HepG2 (cell line): Measurements from ENCODE around the gene ZMYND10. TPM values are rescaled to one million over a fixed set of nuclear protein-coding genes. Genes with fewer than 3 reads are reported as not detected.

Source experiments
- ATF1 ChIP-seq: IDR thresholded peaks from 2 replicates; pipeline ENCODE4 v1.6.1; 2016; ENCODE audit warnings: mild to moderate bottlenecking, control low read depth
- CHD2 ChIP-seq: IDR thresholded peaks from 2 replicates; pipeline ENCODE4 v1.6.1; 2011; ENCODE audit warnings: low read depth, low read length, improper control_type of control experiment
- FOSL2 ChIP-seq: sonication (generic); formaldehyde crosslinking; IDR thresholded peaks from 2 replicates; pipeline ENCODE4 v1.4.0; 2020; ENCODE audit warnings: missing genetic modification reagents
- HES4 ChIP-seq: sonication (generic); formaldehyde crosslinking; IDR thresholded peaks from 2 replicates; pipeline ENCODE4 v1.9.0; 2021; ENCODE audit warnings: mild to moderate bottlenecking, missing genetic modification reagents, borderline replicate concordance
- ISL2 ChIP-seq: sonication (generic); formaldehyde crosslinking; IDR thresholded peaks from 2 replicates; pipeline ENCODE4 v1.5.0; 2020; ENCODE audit warnings: missing genetic modification reagents
- KLF11 ChIP-seq: IDR thresholded peaks from 2 replicates; pipeline ENCODE4 v1.6.1; 2016; ENCODE audit warnings: missing compliant biosample characterization
- KMT2A ChIP-seq: sonication (generic); formaldehyde crosslinking; IDR thresholded peaks from 2 replicates; pipeline ENCODE4 v1.4.0; 2020; ENCODE audit warnings: missing genetic modification reagents
- PAF1 ChIP-seq: IDR thresholded peaks from 2 replicates; pipeline ENCODE4 v1.6.1; 2016; ENCODE audit warnings: missing genetic modification reagents, missing compliant biosample characterization
- PHF20 ChIP-seq: sonication (generic); formaldehyde crosslinking; IDR thresholded peaks from 2 replicates; pipeline ENCODE4 v1.5.0; 2020; ENCODE audit warnings: mild to moderate bottlenecking, missing genetic modification reagents
- PHF5A ChIP-seq: IDR thresholded peaks from one replicate; pipeline ENCODE4 v1.6.1; 2018; ENCODE audit warnings: low read depth, missing genetic modification reagents; ENCODE audit not compliant: unreplicated experiment
- PTBP1 ChIP-seq: fragments of 200-400 bp; formaldehyde crosslinking; IDR thresholded peaks from 2 replicates; pipeline ENCODE4 v1.6.1; 2018; ENCODE audit warnings: low read length, low read depth; ENCODE audit not compliant: poor library complexity, severe bottlenecking
- ZNF20 ChIP-seq: sonication (generic); formaldehyde crosslinking; IDR thresholded peaks from 2 replicates; pipeline ENCODE4 v1.4.0; 2020; ENCODE audit warnings: mild to moderate bottlenecking, moderate library complexity, missing genetic modification reagents
- ZNF232 ChIP-seq: sonication (generic); formaldehyde crosslinking; IDR thresholded peaks from 2 replicates; pipeline ENCODE4 v1.4.0; 2020; ENCODE audit warnings: missing genetic modification reagents, borderline replicate concordance
- ZNF281 ChIP-seq: sonication (generic); formaldehyde crosslinking; IDR thresholded peaks from 2 replicates; pipeline ENCODE4 v1.4.0; 2020; ENCODE audit warnings: missing genetic modification reagents, borderline replicate concordance
- ZNF547 ChIP-seq: sonication (generic); formaldehyde crosslinking; IDR thresholded peaks from 2 replicates; pipeline ENCODE4 v1.5.1; 2020; ENCODE audit warnings: mild to moderate bottlenecking, missing genetic modification reagents
- ZNF687 ChIP-seq: sonication (generic); formaldehyde crosslinking; IDR thresholded peaks from 2 replicates; pipeline ENCODE4 v1.5.1; 2020; ENCODE audit warnings: mild to moderate bottlenecking, missing genetic modification reagents, moderate library complexity
- ZSCAN22 ChIP-seq: sonication (generic); formaldehyde crosslinking; IDR thresholded peaks from 2 replicates; pipeline ENCODE4 v1.4.0; 2020; ENCODE audit warnings: mild to moderate bottlenecking, missing genetic modification reagents
- polyA plus RNA-seq, 8 experiments: library from polyadenylated mRNA; depleted of rRNA in 3 of 8; stranded (reverse) in 7 of 8; unstranded in 1 of 8; fragments of >200 nt; fragmentation: Illumina TruSeq in 4 of 8; extraction: Trizol in 4 of 8; gene quantifications; 2 replicates each; pipeline versions ENCODE4 v1.2.1 to v1.2.3, GENCODE V29; 2011 to 2016; ENCODE audit warnings: low read depth in 4 of 8, missing spikeins in 1 of 8, mixed read lengths in 1 of 8; ENCODE audit not compliant: insufficient read depth in 1 of 8
- total RNA-seq, 5 experiments: library from RNA; depleted of rRNA; stranded (reverse); fragments of >200 nt; fragmentation: Illumina TruSeq; extraction: Trizol; gene quantifications; 2 replicates each; pipeline ENCODE4 v1.2.3, GENCODE V29; 2016; ENCODE audit warnings: low read depth in 1 of 5
- TF ChIP-seq, protein P1 (sequence below): sonication (generic); formaldehyde crosslinking; IDR thresholded peaks from 2 replicates; pipeline ENCODE4 v1.4.0; 2020; ENCODE audit warnings: missing genetic modification reagents

ZMYND10 gene
- total and polyA plus RNA-seq, 2 of the 13 experiments (the other 11 are each of a cell fraction or from before 2014, with no cell fraction given): 0.60 to 0.74 TPM

DNA sequence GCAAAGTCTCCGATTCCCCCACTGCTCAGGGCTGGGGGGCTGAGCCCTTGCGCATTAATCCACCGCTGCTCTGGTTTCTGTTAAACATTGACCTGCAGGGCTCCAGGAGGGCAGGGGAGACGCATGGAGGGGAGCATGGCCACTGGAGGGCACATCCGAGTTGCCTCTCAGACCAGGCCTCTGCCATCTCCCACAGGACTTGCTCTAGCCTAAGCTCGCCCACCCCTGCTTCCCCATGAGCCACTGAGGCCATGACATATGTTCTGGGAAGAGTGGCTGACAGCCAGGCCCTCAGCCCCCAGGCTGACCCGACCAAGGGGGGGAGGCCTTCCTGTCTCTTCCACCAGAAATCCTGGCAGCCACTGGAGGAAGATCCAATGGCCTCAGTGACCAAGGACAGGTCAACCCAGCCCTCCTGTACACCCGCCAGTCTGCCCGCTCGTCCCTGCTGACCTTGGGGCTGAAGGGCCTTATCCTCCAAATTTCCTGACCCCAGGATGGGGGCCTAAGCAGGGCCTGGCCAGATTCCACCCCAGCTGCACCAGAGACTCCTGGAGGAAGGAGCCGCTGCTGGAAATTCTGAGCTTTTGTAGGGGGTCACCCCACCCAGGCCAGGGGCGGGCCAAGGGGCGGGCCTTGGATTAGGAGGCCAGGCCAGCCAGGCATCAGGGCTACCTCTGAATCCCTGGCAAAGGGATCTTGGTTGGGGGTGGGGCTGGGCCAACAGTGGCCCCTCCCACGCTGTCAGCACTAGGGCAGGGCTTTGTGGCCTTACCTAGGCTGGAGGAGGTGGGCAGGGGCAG lies 42.3 kb downstream of the ZMYND10 start, which contains the start of gene HYAL1 (continued):
- peak; percentile 58; the same call in 1 of the 2 replicates for TF ChIP-seq PHF20
- peak; percentile 60; the same call in 1 of the 2 replicates for TF ChIP-seq ISL2
- no peak for TF ChIP-seq CHD2
- TF ChIP-seq PTBP1: peak; percentile 68
- TF ChIP-seq KLF11: no peak
- TF ChIP-seq ZNF20 (CRISPR knock-in tag): no peak
- peak; percentile 65; the same call in 1 of the 2 replicates for TF ChIP-seq ZNF232 (CRISPR knock-in tag)
- no peak for TF ChIP-seq PAF1 (CRISPR knock-in tag)
- peak; percentile 52; the same call in 1 of the 2 replicates for TF ChIP-seq ZNF281 (CRISPR knock-in tag)
- TF ChIP-seq PHF5A (CRISPR knock-in tag): no peak
- peak; percentile 67; the same call in 1 of the 2 replicates for TF ChIP-seq ZSCAN22 (CRISPR knock-in tag)
- TF ChIP-seq, protein P1, sequence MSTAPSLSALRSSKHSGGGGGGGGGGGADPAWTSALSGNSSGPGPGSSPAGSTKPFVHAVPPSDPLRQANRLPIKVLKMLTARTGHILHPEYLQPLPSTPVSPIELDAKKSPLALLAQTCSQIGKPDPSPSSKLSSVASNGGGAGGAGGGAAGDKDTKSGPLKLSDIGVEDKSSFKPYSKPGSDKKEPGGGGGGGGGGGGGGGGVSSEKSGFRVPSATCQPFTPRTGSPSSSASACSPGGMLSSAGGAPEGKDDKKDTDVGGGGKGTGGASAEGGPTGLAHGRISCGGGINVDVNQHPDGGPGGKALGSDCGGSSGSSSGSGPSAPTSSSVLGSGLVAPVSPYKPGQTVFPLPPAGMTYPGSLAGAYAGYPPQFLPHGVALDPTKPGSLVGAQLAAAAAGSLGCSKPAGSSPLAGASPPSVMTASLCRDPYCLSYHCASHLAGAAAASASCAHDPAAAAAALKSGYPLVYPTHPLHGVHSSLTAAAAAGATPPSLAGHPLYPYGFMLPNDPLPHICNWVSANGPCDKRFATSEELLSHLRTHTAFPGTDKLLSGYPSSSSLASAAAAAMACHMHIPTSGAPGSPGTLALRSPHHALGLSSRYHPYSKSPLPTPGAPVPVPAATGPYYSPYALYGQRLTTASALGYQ: peak; percentile 49
- peak; percentile 82 for TF ChIP-seq ZNF547 (CRISPR knock-in tag)
- peak; percentile 80; the same call in 1 of the 2 replicates for TF ChIP-seq HES4 (CRISPR knock-in tag)
- TF ChIP-seq ATF1: no peak
- no peak; the same call in 1 of the 2 replicates for TF ChIP-seq KMT2A
- peak; percentile 21 for TF ChIP-seq FOSL2 (CRISPR knock-in tag)
- peak; percentile 91 for TF ChIP-seq ZNF687 (CRISPR knock-in tag)
